SK-N-SH (cell line): ENCODE results near the gene CDH4. TPM values are rescaled to one million over a fixed set of nuclear protein-coding genes. Genes with fewer than 3 reads are reported as not detected.

ENCODE experiments used
- CTCF ChIA-PET: fragments of 300-600, 350-600 bp; formaldehyde crosslinking; extraction: SDS; loops from one replicate; lab custom pipeline; 2021; lab: Yijun Ruan, JAX
- POLR2A ChIA-PET: fragments of 350-600 bp; sonication (Branson Sonifier 250); formaldehyde crosslinking; extraction: SDS; loops from one replicate; lab custom pipeline; 2020; ENCODE audit warnings: antibody characterized with exemption, inconsistent platforms; lab: Yijun Ruan, JAX
- DNase-seq: peaks from one replicate; pipeline ENCODE4 v3.0.0; 2012
- H2AFZ ChIP-seq: fragments of 200-600 bp; sonication (generic); 2 replicates; pipeline ENCODE4 v1.8.1; 2016; ENCODE audit warnings: antibody characterized with exemption, mild to moderate bottlenecking, low read depth
- H3F3A ChIP-seq: fragments of 200-600 bp; sonication (generic); replicated peaks from 2 replicates; pipeline ENCODE3; 2016; ENCODE audit warnings: antibody characterized with exemption, mild to moderate bottlenecking; ENCODE audit not compliant: insufficient read depth
- H3K27ac ChIP-seq, 2 experiments: fragments of 200-500 bp in 1 of 2; fragments of 200-600 bp in 1 of 2; sonication (Bioruptor generic) in 1 of 2; sonication (generic), shearing (Covaris generic) in 1 of 2; 2 replicates each; pipeline versions ENCODE4 v1.5.1 to v1.6.1; 2014 to 2016; ENCODE audit warnings: low read depth in 2 of 2, inconsistent platforms in 1 of 2, low read length in 1 of 2, mild to moderate bottlenecking in 1 of 2, mixed read lengths in 1 of 2
- H3K27me3 ChIP-seq: fragments of 200-600 bp; sonication (generic), shearing (Covaris generic); 2 replicates; pipeline ENCODE4 v1.6.1; 2016; ENCODE audit warnings: mixed run types; ENCODE audit not compliant: insufficient read depth
- H3K36me3 ChIP-seq, 2 experiments: fragments of 200-500 bp in 1 of 2; fragments of 200-600 bp in 1 of 2; sonication (Bioruptor generic) in 1 of 2; sonication (generic) in 1 of 2; replicated peaks in 1 of 2; 2 replicates each; pipeline versions ENCODE3 to v1.5.1; 2014 to 2016; ENCODE audit warnings: low read length in 1 of 2, mild to moderate bottlenecking in 1 of 2; ENCODE audit not compliant: insufficient read depth in 2 of 2, control insufficient read depth in 1 of 2
- H3K4me1 ChIP-seq, 2 experiments: fragments of 200-500 bp in 1 of 2; fragments of 200-600 bp in 1 of 2; sonication (Bioruptor generic) in 1 of 2; sonication (generic), shearing (Covaris generic) in 1 of 2; 2 replicates each; pipeline versions ENCODE4 v1.5.1 to v1.6.1; 2014 to 2016; ENCODE audit warnings: low read depth in 1 of 2, low read length in 1 of 2, mixed run types in 1 of 2; ENCODE audit not compliant: insufficient read depth in 2 of 2, control insufficient read depth in 1 of 2
- H3K4me2 ChIP-seq: fragments of 200-600 bp; sonication (generic), shearing (Covaris generic); 2 replicates; pipeline ENCODE4 v1.6.1; 2017; ENCODE audit warnings: mixed run types
- H3K4me3 ChIP-seq, 2 experiments: fragments of 200-500 bp in 1 of 2; fragments of 200-600 bp in 1 of 2; sonication (Bioruptor generic) in 1 of 2; sonication (generic), shearing (Covaris generic) in 1 of 2; 2 replicates each; pipeline versions ENCODE4 v1.5.1 to v1.8.1; 2014 to 2016; ENCODE audit warnings: low read depth in 2 of 2, inconsistent platforms in 1 of 2, low read length in 1 of 2, mild to moderate bottlenecking in 1 of 2, mixed read lengths in 1 of 2, moderate library complexity in 1 of 2
- H3K79me2 ChIP-seq: fragments of 200-600 bp; sonication (generic); 2 replicates; pipeline ENCODE4 v1.8.1; 2017; ENCODE audit warnings: mild to moderate bottlenecking; ENCODE audit not compliant: insufficient read depth
- H3K9ac ChIP-seq: fragments of 200-600 bp; sonication (generic); 2 replicates; pipeline ENCODE4 v1.6.1; 2017; ENCODE audit warnings: mixed run types
- H3K9me2 ChIP-seq: fragments of 200-600 bp; sonication (generic); 2 replicates; pipeline ENCODE4 v1.6.1; 2017; ENCODE audit warnings: mixed run types
- H3K9me3 ChIP-seq: fragments of 200-600 bp; sonication (generic); 2 replicates; pipeline ENCODE4 v1.6.1; 2017; ENCODE audit warnings: mixed run types, mild to moderate bottlenecking, moderate library complexity
- H4K20me1 ChIP-seq: fragments of 200-600 bp; sonication (generic); 2 replicates; pipeline ENCODE4 v1.6.1; 2017; ENCODE audit warnings: mild to moderate bottlenecking, mixed run types; ENCODE audit not compliant: insufficient read depth
- CTCF ChIP-seq: fragments of 200-600 bp; sonication (generic); IDR thresholded peaks from 2 replicates; pipeline ENCODE4 v1.6.1; 2017; ENCODE audit warnings: antibody characterized with exemption, mild to moderate bottlenecking, moderate library complexity
- EP300 ChIP-seq, 2 experiments: IDR thresholded peaks; 2 replicates each; pipeline versions ENCODE4 v1.4.0 to v1.6.1; 2012; ENCODE audit warnings: borderline replicate concordance in 1 of 2, low read depth in 1 of 2, low read length in 1 of 2
- EZH2phosphoT487 ChIP-seq: fragments of 200-600 bp; sonication (generic); IDR thresholded peaks from 2 replicates; pipeline ENCODE4 v1.6.1; 2017; ENCODE audit warnings: low read depth, mixed run types, mild to moderate bottlenecking, antibody characterized with exemption, moderate library complexity, borderline replicate concordance
- FOXM1 ChIP-seq: IDR thresholded peaks from 2 replicates; pipeline ENCODE4 v1.4.0; 2012; ENCODE audit warnings: low read depth, mild to moderate bottlenecking
- GABPA ChIP-seq: IDR thresholded peaks from 2 replicates; pipeline ENCODE4 v1.4.0; 2012; ENCODE audit warnings: low read depth, mild to moderate bottlenecking
- GATA2 ChIP-seq: sonication (generic); formaldehyde crosslinking; IDR thresholded peaks from 2 replicates; pipeline ENCODE4 v1.5.0; 2020; ENCODE audit warnings: mild to moderate bottlenecking, missing genetic modification reagents
- JUND ChIP-seq: IDR thresholded peaks from 2 replicates; pipeline ENCODE4 v1.4.0; 2012
- MEF2A ChIP-seq: IDR thresholded peaks from 2 replicates; pipeline ENCODE4 v1.4.0; 2012; ENCODE audit warnings: low read depth, borderline replicate concordance
- POLR2AphosphoS5 ChIP-seq: IDR thresholded peaks from 2 replicates; pipeline ENCODE4 v1.6.1; 2012; ENCODE audit warnings: low read depth, low read length
- SIN3A ChIP-seq: IDR thresholded peaks from 2 replicates; pipeline ENCODE4 v1.6.1; 2012; ENCODE audit warnings: low read depth, mild to moderate bottlenecking, low read length, moderate library complexity, borderline replicate concordance
- YY1 ChIP-seq: IDR thresholded peaks from 2 replicates; pipeline ENCODE4 v1.4.0; 2012; ENCODE audit warnings: low read depth, mild to moderate bottlenecking
- WGBS: methylation state at CpG from one replicate; pipeline ENCODE4 v1.1.6; 2017; ENCODE audit warnings: low lambda C conversion rate; 5-methylcytosine and 5-hydroxymethylcytosine counted together
- polyA plus RNA-seq, 3 experiments: library from polyadenylated mRNA; depleted of rRNA; stranded (reverse); fragments of >200 nt; gene quantifications; 2 replicates each; pipeline ENCODE4 v1.2.3, GENCODE V29; 2012

The CDH4 gene
- polyA plus RNA-seq, 1 of the 3 experiments (the other 2 are of a cell fraction), result not detected

DNA sequence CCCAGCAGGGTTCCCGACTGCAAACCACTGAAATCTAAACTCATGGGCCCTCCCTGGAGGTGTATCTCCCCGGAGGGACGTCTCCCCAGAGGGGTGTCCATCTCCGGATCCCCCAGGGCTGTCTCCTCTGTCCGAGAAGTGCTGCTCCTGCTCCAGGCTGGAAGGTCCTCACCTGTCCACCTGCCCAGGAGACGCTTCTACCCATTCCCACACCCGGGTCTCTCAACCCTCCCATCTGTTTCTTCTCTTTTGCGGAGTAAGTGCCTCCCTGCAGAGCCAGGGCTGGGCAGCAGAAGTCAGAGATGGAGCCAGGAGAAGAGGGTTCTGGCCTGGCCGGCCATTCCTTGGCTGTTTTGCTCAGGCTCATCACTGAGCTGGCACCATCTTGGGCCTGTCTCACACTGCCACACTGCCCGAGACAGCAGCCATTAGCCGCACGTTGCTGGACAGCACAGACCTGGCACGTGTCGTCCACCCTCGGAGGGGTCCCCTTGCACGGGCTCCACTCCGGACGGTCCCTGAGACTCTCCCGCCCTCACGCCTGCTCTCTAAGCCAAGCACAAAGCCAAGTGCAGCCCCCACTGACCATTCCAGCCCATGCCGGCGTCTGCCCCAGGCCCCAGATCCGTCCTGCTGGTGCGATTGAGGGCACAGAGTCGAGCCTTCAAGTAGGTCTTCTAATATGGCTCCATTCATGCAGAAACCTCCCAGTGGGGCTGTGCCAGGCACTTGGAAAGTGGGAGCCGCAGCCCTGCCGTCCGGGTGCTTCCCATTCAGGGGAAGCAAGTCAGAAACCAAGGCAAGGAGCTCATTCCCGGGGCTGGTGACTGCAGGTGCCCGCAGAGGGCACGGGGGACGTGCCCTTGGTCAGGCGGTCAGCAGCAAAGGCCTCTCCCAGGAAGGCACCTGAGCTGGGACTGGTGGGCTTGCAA is 445.9 kb downstream of the CDH4 start (continued):
- TF ChIP-seq GATA2 (CRISPR knock-in tag), result no peak
- TF ChIP-seq SIN3A, result no peak
- TF ChIP-seq EP300 (IDR thresholded peaks at IDR 0.05; ENCODE audit: borderline replicate concordance in 1 of 2, low read depth in 1 of 2, low read length in 1 of 2), result no peak
- TF ChIP-seq, all 33 proteins: peak for 0

DNA sequence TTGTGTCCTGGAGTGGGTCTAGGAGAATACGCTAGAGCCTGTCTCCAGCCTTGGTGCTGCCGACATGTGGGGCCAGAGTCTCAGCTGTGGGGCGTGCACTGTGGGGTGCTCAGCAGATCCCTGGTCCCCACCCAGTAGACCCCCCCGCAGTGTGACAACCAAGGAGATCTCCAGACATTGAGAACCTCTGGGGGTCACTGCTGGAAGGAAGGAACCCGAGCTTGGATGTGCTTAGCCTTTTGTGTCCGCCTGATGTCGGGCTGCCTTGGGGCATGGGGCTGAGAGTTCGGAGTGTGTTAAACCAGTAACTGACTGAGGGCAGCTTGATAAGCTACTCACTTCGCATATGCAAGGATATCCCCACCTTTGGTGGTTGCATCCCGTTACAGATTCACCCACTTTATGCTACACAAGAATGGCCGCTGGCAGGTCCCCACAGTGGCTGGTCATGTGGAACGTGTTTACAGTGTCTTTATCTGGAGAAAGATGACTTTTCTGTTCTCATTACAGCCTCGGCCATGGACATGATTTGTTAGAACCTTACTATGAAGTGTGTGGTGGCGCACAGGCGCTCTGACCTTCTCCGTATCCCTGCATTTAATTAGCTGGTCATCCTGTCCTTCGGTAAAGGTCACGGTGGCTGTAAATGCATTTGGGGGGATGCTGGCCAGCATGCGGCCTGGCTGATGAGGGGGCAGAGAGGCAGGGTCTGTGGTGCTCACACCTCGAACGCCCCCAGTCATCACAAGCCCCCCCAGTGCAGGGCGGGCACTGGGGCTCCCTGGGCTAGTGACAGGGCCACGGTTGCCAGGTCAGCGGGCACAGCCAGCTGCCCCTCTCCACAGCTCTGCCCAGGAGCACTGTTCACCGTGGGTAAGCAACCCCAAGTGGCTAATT is 446.8 kb downstream of the CDH4 start:
- no peak for DNase-seq
- 54% methylated on average over 16 of the region's 25 CpGs for WGBS
- no peak overlapping the region for H3K4me2 ChIP-seq
- no peaks in the 10 kb centered on the region for H3K79me2 ChIP-seq
- CTCF ChIA-PET, result interaction anchor here (1.1 kb wide), 1 partner anchor 18 kb away, joined by 3 read pairs; no protein-coding TSS in a partner anchor
- H3K9me3 ChIP-seq, result no peaks in the 10 kb centered on the region
- no peaks in the 10 kb centered on the region for H3K36me3 ChIP-seq
- no peak overlapping the region for H3K27ac ChIP-seq
- H2AFZ ChIP-seq, result no peak overlapping the region
- POLR2A ChIA-PET, result no interaction called here
- H3K4me1 ChIP-seq, result peaks cover 0 to 7% of the 10 kb centered on the region in 2 experiments; a peak in 1 of 4 replicates
- H3K4me3 ChIP-seq, result no peak overlapping the region
- TF ChIP-seq FOXM1 (no peak), JUND (no peak), GATA2 (CRISPR knock-in tag) (no peak), MEF2A (no peak), POLR2AphosphoS5 (no peak), YY1 (no peak), GABPA (no peak), EZH2phosphoT487 (no peak), CTCF (no peak)
- no peaks in the 10 kb centered on the region for H3F3A ChIP-seq
- H3K9ac ChIP-seq, result no peak overlapping the region
- H4K20me1 ChIP-seq, result no peaks in the 10 kb centered on the region
- H3K9me2 ChIP-seq, result no peaks in the 10 kb centered on the region
- H3K27me3 ChIP-seq, result no peaks in the 10 kb centered on the region
